ENCODE results near the gene TRAPPC2. TPM values are rescaled to one million over a fixed set of nuclear protein-coding genes. Genes with fewer than 3 reads are reported as not detected.

Gene TRAPPC2
- total RNA-seq, 1 donor from 2014 or later, result 21.5 TPM

- no peaks in the 10 kb centered on the region for H3K27me3 Mint-ChIP-seq
- peaks cover 21% of the 10 kb centered on the region for H3K36me3 Mint-ChIP-seq
- H3K4me3 Mint-ChIP-seq, result no peak overlapping the region
- no peaks in the 10 kb centered on the region for H3K9me3 Mint-ChIP-seq
- no peak for DNase-seq (ENCODE audit: extremely low spot score, unreplicated experiment)
- H3K27ac Mint-ChIP-seq, result no peak overlapping the region
- TF ChIP-seq CTCF (conservative IDR thresholded peaks at IDR 0.05), result no peak
- no peaks in the 10 kb centered on the region for H3K4me1 Mint-ChIP-seq (ENCODE audit: unreplicated experiment)
Measured at GRCh38 chrX:13761606-13762414, 27.4 kb upstream of the TRAPPC2 start.

GRCh38 chrX:13760426-13760825, 26.0 kb upstream of the TRAPPC2 start:
- Mint-ChIP-seq H3K4me1 (ENCODE audit: unreplicated experiment) (no peaks in the 10 kb centered on the region), H3K4me3 (no peak overlapping the region), H3K27ac (no peak overlapping the region), H3K9me3 (no peaks in the 10 kb centered on the region), H3K36me3 (peaks cover 9% of the 10 kb centered on the region), H3K27me3 (no peaks in the 10 kb centered on the region)
- TF ChIP-seq CTCF (conservative IDR thresholded peaks at IDR 0.05), result no peak
- no peak for DNase-seq (ENCODE audit: extremely low spot score, unreplicated experiment)

- Mint-ChIP-seq H3K4me3 (no peak overlapping the region), H3K27me3 (no peaks in the 10 kb centered on the region), H3K4me1 (ENCODE audit: unreplicated experiment) (no peaks in the 10 kb centered on the region), H3K36me3 (peaks cover 9% of the 10 kb centered on the region), H3K27ac (no peak overlapping the region), H3K9me3 (no peaks in the 10 kb centered on the region)
- no peak for DNase-seq (ENCODE audit: extremely low spot score, unreplicated experiment)
- no peak for TF ChIP-seq CTCF (conservative IDR thresholded peaks at IDR 0.05)
Measured at GRCh38 chrX:13759152-13759718, 24.8 kb upstream of the TRAPPC2 start.

GRCh38 chrX:13756381-13756780, 22.0 kb upstream of the TRAPPC2 start:
- no peaks in the 10 kb centered on the region for H3K9me3 Mint-ChIP-seq
- H3K36me3 Mint-ChIP-seq, result peaks cover 9% of the 10 kb centered on the region
- no peak for DNase-seq (ENCODE audit: extremely low spot score, unreplicated experiment)
- no peak for TF ChIP-seq CTCF (conservative IDR thresholded peaks at IDR 0.05)
- H3K4me1 Mint-ChIP-seq (ENCODE audit: unreplicated experiment), result no peaks in the 10 kb centered on the region
- no peak overlapping the region for H3K4me3 Mint-ChIP-seq
- no peak overlapping the region for H3K27ac Mint-ChIP-seq
- H3K27me3 Mint-ChIP-seq, result no peaks in the 10 kb centered on the region

GRCh38 chrX:13755254-13755653, 20.8 kb upstream of the TRAPPC2 start:
- Mint-ChIP-seq H3K4me1 (ENCODE audit: unreplicated experiment) (no peaks in the 10 kb centered on the region), H3K4me3 (no peak overlapping the region), H3K36me3 (peaks cover 6% of the 10 kb centered on the region), H3K27ac (no peak overlapping the region), H3K27me3 (no peaks in the 10 kb centered on the region), H3K9me3 (no peaks in the 10 kb centered on the region)
- no peak for TF ChIP-seq CTCF (conservative IDR thresholded peaks at IDR 0.05)
- DNase-seq (ENCODE audit: extremely low spot score, unreplicated experiment), result no peak

Measured in type B pancreatic cell (in vitro differentiated cells).